Bronchial epithelial cell (primary cell): ENCODE data around the gene TMEM255B. TPM values are rescaled to one million over a fixed set of nuclear protein-coding genes. Genes with fewer than 3 reads are reported as not detected.

Experiments
- DNase-seq: peaks from one replicate; pipeline ENCODE4 v3.0.0-alpha.2; 2010; ENCODE audit warnings: low read depth
- FAIRE-seq: peaks from 2 replicates; lab custom pipeline; 2011; peaks lifted over from hg19 to GRCh38; lab: Jason Lieb, UNC
- H3K27me3 ChIP-seq: 2 replicates; pipeline ENCODE4 v1.5.1; 2011; ENCODE audit warnings: low read length; ENCODE audit not compliant: control insufficient read depth, insufficient read depth
- H3K36me3 ChIP-seq: 2 replicates; pipeline ENCODE4 v1.5.1; 2011; ENCODE audit warnings: low read length; ENCODE audit not compliant: control insufficient read depth, insufficient read depth
- H3K4me3 ChIP-seq: 2 replicates; pipeline ENCODE4 v1.5.1; 2011; ENCODE audit warnings: mild to moderate bottlenecking, low read depth, low read length, control low read depth
- total RNA-seq: library from RNA; depleted of rRNA; stranded (reverse); fragments of >200 nt; gene quantifications from 2 replicates; pipeline ENCODE4 v1.2.1, GENCODE V29; 2014
- TF ChIP-seq, protein P1 (sequence below): IDR thresholded peaks from 2 replicates; pipeline ENCODE4 v1.5.1; 2011; ENCODE audit warnings: mild to moderate bottlenecking, moderate library complexity, low read length, control low read depth, inconsistent platforms; ENCODE audit not compliant: insufficient read depth, severe bottlenecking

TMEM255B gene
- total RNA-seq, 1 donor from 2014 or later, result 5.3 TPM

DNA sequence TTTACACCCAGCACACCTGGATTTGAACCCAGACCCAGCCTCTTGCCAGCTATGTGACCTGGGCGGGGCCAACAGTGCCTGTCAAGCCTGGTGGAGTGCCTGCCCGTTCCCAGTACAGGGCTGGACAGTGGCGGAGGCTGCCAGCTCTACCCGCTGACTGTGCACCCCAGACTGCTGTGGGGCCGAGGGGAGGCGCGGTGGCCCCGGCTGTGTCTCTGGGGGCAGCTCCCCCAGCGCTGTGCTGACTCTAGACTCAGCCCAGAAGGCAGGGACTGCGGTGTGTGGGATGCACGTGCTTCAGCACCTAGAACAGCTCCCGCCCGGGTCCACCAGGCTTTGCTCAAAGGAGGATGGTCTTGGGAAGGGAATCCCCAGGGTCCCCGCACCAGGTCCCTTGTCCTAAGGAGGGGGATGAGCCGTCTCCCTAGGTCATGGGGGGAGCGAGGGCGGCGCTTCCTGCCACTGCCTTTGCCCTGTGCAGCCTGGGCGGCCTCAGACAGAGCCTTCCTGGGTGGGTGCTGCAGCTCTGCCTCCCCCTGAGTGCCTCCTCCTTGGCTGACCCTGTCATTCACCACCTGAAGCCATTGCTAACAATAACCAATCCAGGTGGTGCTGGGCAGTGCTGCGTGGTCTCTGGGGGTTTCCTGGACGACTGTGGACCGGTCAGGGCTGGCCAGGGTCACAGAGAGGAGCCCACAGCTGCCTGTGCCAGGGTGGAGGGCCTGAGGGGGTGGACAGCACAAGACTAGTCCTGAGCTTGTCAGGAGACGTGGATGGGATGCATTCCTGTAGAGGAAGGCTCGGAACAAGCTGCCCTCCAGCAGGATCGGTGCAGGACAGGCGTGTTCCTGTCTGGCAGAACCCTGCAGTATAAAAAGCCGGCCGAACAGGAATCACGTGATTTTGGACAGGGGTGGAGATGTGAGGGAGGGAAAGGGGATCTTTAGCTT lies 18.6 kb downstream of the TMEM255B start:
- H3K4me3 ChIP-seq, result no peak overlapping the region
- FAIRE-seq (no peak), DNase-seq (no peak)
- H3K36me3 ChIP-seq, result no peaks in the 10 kb centered on the region
- no peaks in the 10 kb centered on the region for H3K27me3 ChIP-seq
- TF ChIP-seq, protein P1, sequence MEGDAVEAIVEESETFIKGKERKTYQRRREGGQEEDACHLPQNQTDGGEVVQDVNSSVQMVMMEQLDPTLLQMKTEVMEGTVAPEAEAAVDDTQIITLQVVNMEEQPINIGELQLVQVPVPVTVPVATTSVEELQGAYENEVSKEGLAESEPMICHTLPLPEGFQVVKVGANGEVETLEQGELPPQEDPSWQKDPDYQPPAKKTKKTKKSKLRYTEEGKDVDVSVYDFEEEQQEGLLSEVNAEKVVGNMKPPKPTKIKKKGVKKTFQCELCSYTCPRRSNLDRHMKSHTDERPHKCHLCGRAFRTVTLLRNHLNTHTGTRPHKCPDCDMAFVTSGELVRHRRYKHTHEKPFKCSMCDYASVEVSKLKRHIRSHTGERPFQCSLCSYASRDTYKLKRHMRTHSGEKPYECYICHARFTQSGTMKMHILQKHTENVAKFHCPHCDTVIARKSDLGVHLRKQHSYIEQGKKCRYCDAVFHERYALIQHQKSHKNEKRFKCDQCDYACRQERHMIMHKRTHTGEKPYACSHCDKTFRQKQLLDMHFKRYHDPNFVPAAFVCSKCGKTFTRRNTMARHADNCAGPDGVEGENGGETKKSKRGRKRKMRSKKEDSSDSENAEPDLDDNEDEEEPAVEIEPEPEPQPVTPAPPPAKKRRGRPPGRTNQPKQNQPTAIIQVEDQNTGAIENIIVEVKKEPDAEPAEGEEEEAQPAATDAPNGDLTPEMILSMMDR, result no peak

DNA sequence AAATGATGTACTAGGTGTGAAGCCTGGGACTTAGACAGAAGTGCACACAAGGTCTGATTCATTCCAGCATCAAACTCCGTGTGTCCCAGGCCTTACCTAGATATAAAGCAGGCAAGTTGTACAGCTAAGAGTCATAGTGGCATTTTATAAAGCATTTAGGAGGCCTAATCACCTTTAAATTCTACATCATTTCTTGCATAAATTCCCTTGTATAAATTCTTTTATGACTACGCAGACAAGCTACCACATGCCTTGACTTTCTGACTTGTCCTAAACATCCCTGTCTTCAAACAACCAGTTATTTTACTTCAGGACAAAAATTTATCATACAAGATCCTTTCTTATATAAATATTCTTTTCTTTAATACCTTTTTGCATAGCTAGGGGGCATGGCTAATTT lies 22.5 kb downstream of the TMEM255B start:
- FAIRE-seq (no peak), DNase-seq (peak; percentile 76)
- TF ChIP-seq, protein P1, result no peak
- no peaks in the 10 kb centered on the region for H3K36me3 ChIP-seq
- H3K27me3 ChIP-seq, result no peaks in the 10 kb centered on the region
- no peak overlapping the region for H3K4me3 ChIP-seq

DNA sequence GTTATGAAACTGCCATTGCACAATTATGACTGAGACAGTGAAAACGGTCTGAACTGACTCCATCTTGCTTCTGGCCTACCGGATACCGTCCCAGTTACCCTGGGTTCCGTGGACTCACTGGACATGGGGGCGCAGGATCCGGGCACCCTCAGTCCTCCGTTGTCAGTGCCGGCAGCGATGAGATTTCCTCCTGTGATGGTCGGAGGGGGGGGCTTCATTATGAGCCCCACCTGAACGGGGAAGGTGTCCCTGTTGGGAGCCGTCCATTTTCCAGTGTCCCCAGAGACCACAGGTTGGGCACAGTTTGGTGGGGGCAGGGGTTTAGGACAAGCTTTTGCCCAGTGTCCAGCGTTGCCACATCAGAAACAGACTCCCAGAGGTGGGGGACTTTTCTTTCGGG lies 23.4 kb downstream of the TMEM255B start:
- FAIRE-seq (no peak), DNase-seq (no peak)
- TF ChIP-seq, protein P1, result no peak
- no peaks in the 10 kb centered on the region for H3K36me3 ChIP-seq
- H3K4me3 ChIP-seq, result no peak overlapping the region
- H3K27me3 ChIP-seq, result no peaks in the 10 kb centered on the region

DNA sequence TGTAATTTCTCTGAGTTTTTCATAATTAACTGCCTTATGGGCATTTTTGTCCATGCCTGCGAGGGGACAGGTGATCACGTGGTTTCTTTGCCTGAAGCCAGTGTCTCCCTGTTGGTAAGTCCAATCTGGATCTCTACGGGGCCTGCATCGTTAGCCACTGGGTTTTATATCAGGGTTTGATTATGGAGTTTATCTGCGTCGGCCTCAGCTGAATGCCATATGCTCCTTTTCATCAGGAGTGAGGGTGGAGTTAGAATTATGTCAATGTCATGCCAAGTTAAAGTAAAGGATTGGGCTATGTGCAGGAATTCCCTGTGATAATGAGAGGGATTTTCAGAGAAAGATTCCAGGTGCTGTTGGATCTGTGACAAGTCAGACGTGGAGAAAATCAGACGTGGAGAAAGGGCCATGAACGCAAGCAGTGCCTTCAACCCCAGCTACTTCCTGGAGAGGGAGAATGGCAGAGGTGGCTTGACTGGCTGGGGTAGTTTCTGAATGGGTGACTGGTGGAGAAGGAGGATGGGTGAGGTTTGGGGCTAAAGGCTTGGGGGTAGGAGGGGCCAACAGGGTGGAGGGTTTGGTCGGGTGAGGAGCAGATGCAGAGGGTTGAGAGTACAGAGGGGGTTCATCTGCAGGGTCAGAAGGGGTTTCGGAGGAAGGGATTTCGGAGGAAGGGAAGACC lies 24.3 kb downstream of the TMEM255B start:
- H3K36me3 ChIP-seq, result no peaks in the 10 kb centered on the region
- DNase-seq (no peak), FAIRE-seq (no peak)
- TF ChIP-seq, protein P1, result no peak
- H3K4me3 ChIP-seq, result no peak overlapping the region
- no peaks in the 10 kb centered on the region for H3K27me3 ChIP-seq

DNA sequence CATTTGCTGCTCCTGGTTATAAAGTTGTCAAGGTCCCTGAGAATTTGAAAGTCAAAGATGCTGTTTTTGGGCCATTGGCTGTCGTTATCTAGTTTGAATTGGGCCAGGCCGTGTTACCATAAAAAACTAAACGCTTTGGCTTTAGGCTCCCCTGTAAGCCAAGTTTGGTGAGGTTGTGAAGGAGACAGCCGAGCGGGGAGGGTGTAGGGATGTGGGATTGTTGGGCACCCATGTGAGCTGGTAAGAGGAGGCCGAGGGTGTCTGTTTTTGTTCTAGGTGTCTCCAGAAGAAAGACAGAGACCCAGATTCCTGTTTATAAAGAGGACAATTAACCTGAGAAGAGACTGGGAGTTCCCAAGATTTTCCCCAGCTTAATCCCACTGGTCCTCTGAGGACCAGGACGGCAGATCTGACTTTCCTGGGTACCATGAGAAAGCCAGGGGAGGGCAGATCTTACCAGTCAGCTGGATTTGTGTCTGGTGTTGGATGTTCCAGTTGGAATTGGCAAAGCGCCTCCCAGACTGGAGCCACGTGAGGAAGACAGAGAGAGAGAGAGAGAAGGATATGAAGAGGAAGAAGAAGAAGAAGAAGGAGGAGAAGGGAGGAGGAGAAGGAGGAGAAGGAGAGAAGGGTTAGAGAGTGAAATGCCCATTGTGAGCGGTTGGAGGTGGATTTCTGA lies 25.1 kb downstream of the TMEM255B start:
- no peak for FAIRE-seq
- H3K27me3 ChIP-seq, result no peaks in the 10 kb centered on the region
- DNase-seq, result no peak
- H3K4me3 ChIP-seq, result no peak overlapping the region
- no peaks in the 10 kb centered on the region for H3K36me3 ChIP-seq
- TF ChIP-seq, protein P1, result no peak
